AG20443 (cell line): ENCODE data around the gene MBNL3.

Experiments
- DNase-seq: peaks from one replicate; pipeline ENCODE4 v3.0.0; 2012; ENCODE audit warnings: low spot score, mixed read lengths

MBNL3 gene

DNA sequence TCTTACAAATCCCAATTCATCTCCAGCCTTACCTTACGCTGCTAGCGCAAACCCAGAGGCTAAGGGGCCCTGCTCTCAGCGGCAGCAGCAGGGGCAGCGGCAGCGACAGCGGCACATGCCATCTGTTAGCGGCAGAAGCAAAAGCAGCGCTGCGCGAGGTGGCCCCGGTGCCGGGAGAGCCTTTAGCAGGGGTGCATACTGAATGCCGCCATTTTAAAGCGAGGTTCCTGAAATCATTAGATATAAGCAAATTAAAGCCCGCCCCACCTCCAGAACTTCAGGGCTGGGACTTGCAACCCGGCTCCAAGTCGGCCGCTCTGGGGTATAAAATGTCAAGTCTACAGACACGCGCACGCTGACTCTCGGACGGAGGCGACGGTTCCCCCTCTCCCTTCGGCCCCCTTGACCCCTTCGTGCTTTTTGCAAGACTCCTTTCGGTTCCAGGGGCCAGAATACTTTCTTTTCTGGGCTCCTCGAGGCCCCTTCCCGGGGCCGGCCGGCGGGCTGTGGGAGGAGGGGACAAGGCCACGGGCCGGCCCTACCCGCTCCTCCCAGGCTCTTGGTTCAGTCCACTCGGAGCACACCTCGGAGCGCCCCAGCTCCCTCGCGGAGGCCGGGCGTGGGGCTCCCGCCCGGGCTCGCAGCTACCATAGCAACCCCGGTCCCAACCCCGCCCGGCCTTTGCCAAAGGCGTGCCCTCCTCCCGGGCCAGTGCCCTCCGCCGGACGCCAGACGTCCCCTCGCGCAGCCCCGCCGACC is at the start of gene MBNL3:
MBNL3 (minus strand) TSS at position 220 of the 759 bp plus-strand sequence. CDS start 49,427 bp downstream, outside the sequence.
- DNase-seq: peak; percentile 60

DNA sequence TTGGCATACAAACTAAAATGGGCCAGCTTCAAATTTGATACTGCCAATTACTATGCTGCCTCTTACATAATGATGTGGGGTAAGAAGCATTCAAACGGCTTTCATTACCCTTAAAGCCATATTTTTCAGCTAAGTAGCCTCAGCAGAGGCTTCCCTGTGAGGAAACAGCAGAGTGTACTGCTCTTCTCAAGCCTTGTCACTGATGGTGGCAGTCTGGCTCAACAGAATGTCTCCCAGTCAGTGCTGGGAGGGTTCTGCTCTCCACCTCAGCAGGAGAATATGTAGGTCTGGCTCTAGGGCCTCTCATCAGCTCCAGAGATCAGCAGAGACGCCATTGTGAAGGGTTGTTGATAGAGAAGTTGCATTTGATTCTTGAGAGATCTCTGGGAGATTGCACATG is 44.6 kb upstream of the MBNL3 start:
- no peak for DNase-seq

- no peak for DNase-seq
Measured at GRCh38 chrX:132532913-132533312, 44.1 kb upstream of the MBNL3 start.

DNA sequence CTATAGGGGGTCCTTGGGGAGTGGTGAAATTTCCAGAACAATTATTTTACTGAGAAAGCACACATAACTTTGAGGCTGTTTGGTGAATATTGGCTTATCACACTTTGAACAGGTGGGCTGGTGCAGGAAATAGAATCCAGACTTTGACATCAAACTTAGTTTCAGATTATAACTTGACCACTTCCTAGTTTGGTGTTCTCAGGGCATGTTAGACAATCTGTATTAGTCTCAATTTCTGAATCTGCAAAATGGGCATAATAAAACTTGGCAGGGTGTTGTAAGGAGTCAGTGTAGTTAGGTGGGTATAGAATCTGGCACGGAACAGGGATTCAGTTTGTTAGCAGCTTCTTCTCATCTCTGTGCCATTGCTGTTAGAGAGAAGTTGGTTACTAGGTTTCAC is 43.3 kb upstream of the MBNL3 start:
- no peak for DNase-seq

DNA sequence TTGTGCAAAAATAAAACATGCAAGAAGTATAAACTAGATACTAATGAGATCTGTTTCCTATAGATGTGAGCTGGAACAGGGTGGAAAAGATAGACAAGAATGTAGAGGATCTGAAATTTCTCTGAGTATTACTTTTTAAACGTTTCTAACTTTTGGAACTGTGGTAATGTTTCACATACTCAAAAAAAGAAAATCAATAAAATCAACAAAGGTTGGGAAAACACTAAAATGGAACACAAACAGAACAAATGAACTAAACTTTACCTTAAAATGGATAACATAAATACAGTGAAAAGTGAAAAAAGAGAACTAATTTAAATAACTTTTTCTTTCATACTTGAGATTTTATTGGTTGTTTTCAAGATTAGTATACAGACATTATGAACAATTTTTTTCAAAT is 32.0 kb upstream of the MBNL3 start:
- no peak for DNase-seq

DNA sequence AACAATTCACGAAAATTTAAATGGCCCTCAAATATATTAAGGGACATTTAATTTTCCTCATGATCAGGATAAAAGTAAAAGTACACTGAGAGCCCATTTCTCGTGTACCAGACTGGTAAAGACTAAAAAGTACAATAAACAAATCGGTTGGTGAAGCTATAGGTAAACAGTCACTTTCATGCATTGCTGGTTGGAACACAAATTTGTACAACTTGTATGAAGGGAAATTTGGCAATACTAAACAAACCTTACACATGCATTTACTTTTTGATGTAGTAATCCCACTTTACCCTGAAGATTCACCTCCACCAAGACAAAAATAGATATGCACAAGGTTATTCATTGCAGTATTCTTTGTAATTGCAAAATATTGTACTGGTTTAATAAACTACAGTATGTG is 31.4 kb upstream of the MBNL3 start:
- no peak for DNase-seq

GRCh38 chrX:132518401-132518800 is 29.6 kb upstream of the MBNL3 start:
- no peak for DNase-seq

DNA sequence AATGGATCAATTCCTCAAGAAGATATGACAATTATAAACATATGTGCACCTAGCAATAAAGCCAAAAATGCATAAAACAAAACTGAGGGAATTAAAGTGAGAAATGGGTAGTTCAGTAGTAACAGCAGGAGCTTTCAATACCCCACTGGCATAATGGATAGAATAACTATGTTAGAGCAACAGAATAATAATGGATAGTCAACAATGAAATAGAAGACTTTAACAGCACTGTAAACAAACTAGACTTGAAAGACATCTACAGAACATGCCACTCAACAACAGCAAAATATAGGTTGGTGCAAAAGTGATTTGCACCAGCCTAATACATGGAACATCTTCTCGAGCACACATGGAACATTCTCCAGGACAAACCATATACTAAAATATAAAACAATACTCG is 20.0 kb upstream of the MBNL3 start:
- no peak for DNase-seq

DNA sequence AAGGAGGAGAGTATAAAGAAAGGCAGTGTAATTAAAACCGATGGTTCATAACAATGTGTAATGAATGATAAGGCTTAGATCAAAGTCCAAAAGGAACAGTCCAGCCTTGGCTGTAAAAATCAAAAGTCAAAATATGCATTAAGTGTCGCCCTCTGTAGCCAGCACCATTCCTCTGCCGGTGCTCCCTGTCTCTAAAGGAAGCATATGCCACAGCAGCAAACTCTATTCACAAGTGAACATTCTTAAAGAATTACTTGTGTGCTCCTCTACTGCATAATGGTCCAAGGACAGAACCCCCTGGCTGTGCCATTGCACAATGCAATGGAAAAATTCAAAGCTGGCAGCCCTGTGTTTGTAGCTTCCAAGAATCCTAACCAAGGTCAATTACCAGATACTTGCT is 16.3 kb upstream of the MBNL3 start:
- DNase-seq: peak; percentile 21

- no peak for DNase-seq
Measured at GRCh38 chrX:132504417-132504816, 15.6 kb upstream of the MBNL3 start.

- no peak for DNase-seq
Measured at GRCh38 chrX:132501606-132502005, 12.8 kb upstream of the MBNL3 start.

- DNase-seq: no peak
Measured at GRCh38 chrX:132497432-132497831, 8.6 kb upstream of the MBNL3 start.

DNA sequence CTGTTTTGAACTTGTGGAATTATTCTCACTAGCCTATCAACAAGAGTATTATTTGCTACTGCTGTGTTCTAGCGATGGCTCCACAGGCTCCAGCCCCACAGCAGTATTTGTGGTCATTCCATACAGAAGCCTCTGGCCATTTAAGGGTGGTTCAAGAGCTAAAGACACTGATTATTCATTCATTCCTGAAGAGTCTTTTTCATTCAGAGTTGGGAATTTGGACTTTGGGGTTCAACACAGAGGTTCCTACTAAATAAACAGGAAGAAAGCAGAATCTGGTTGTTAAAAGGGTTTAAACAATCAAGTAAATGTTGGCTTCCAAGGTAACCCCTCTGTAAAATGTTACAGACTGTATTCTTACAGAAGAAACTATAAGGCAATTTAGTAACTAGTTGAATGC is 4.3 kb upstream of the MBNL3 start:
- no peak for DNase-seq

- no peak for DNase-seq
Measured at GRCh38 chrX:132491191-132491590, 2.4 kb upstream of the MBNL3 start.

DNA sequence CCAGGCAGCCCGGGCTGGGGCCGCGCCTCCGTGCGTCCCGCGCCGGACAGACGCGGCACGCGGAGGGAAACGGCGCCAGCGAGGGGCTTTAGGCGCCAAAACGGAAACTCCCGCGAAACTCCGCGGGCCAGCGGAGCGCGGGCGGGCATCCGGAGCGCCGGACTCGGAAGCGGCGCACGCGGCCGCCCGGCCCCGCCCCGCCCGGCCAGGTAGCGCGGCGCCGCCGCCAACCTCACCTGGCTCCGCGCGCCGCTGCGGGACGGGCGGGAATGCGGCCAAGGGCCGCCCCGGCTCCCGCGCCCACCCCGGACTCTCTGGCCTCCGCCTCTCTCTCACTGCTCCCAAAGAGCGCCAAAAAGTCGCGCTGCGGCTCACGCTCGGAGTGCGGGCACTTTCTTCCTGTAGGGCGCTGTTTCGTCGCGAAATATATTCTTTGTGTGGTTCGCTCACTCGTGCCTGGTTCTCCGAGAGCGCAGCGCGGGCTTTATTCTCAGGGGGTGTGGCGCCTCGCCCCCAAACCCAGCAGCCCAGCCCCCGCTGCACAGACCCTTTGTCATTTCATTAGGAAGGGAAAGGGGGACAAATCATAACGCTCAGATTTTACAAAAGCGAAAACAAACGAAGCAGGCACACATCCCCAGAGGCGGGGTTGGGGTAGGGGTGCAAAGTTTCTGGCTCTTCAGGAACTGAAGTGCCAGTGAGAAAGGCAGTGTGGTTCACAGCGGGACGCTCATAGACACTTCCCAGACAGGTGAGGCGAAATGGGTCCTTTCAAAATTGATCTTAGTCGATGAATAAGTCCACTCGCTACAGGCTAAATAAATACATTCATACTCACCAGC is 961 bp upstream of the MBNL3 start:
- peak; percentile 12 for DNase-seq

- peak; percentile 11 for DNase-seq
Measured at GRCh38 chrX:132488180-132488705, 595 bp downstream of the MBNL3 start.

GRCh38 chrX:132486599-132487178 is 2.1 kb downstream of the MBNL3 start:
- DNase-seq: no peak

GRCh38 chrX:132483951-132484350 is 4.9 kb downstream of the MBNL3 start:
- DNase-seq: no peak

GRCh38 chrX:132483488-132483887 is 5.3 kb downstream of the MBNL3 start:
- DNase-seq: no peak

- no peak for DNase-seq
Measured at GRCh38 chrX:132482632-132483031, 6.2 kb downstream of the MBNL3 start.

DNA sequence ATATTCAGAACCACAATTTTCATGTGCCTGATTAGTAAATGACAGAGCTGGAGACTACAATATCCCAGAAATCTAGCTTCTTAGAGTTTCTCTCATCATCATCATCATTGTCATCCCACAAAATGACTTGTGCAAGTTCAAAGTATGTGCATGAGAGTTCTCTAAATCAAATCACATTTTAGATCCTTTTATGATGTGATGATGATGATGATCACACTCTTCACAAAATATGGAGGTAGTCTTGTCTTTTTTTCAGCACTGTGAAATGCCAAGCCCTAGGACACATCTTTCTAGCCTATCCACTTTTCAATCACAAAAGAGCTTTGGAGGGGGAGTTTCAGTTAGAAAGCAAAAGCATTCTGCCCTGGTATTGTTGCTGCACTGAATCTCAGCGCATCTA is 7.4 kb downstream of the MBNL3 start:
- DNase-seq: no peak

GRCh38 chrX:132480581-132481203 is 8.1 kb downstream of the MBNL3 start:
- peak; percentile 35 for DNase-seq
